ENCODE measurements around the gene NTN3. TPM values are rescaled to one million over a fixed set of nuclear protein-coding genes. Genes with fewer than 3 reads are reported as not detected.

The NTN3 gene
- total and polyA plus RNA-seq, 7 donors: 0.01 to 0.20 (median 0.13) TPM; not detected in 3

DNA sequence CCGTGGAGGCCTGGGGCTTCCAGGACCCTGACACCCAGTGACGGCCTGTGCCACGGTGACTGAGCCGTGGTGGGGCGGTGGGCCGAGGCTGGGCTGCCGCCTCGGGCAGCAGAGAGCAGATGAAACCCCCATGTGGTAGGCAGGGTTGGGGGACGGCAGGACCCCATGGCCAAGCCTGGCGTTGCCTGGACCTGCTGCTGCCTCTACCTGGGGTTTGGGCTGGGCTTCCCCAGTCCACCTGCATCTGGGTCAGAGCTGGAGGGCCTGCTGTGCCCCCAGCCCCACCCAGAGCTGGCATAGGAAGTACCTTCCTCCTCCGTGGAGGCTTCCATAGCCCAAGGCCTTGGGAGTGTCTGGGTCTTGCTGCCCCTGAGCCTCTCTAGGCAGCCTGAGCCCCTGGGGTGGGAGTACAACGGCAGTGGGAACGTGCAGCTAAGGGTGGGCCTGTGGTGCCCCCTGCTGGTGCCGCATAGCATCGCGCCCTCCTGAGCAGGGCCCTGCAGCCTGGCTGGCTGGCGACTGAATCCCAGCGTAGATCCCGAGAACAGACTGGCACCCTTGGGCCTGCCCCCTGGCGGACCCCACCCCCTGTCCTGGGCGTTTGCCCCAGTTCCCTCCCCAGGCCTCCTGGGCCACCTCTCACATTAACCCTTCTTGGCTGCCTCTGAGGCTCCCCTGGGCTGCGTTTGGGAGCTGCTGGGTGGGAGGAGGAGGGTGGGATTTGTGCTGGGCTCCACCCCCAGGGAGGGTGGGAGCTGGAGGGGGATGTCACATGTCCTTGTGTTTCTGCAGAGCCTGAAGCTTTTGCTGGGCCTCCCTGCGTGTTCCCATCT is 30.0 kb downstream of the NTN3 start:
- TF ChIP-seq, protein P1, sequence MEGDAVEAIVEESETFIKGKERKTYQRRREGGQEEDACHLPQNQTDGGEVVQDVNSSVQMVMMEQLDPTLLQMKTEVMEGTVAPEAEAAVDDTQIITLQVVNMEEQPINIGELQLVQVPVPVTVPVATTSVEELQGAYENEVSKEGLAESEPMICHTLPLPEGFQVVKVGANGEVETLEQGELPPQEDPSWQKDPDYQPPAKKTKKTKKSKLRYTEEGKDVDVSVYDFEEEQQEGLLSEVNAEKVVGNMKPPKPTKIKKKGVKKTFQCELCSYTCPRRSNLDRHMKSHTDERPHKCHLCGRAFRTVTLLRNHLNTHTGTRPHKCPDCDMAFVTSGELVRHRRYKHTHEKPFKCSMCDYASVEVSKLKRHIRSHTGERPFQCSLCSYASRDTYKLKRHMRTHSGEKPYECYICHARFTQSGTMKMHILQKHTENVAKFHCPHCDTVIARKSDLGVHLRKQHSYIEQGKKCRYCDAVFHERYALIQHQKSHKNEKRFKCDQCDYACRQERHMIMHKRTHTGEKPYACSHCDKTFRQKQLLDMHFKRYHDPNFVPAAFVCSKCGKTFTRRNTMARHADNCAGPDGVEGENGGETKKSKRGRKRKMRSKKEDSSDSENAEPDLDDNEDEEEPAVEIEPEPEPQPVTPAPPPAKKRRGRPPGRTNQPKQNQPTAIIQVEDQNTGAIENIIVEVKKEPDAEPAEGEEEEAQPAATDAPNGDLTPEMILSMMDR (IDR thresholded peaks at IDR 0.05): peak; percentile 98
- Histone ChIP-seq H3K4me1 (peaks cover 36% of the 10 kb centered on the region), H3K27ac (no peak overlapping the region), H3K36me3 (ENCODE audit: insufficient read depth in 1 of 2, low read depth in 1 of 2) (peaks cover 0 to 12% of the 10 kb centered on the region in 2 donors), H3K9me3 (no peaks in the 10 kb centered on the region), H3K27me3 (ENCODE audit: insufficient read depth in 3 of 3, low read length in 2 of 3) (no peaks in the 10 kb centered on the region), H3K4me3 (peak overlapping the region; percentile 34)
- peak; percentile 84 to 90 (median 86) for ATAC-seq
- intact Hi-C loops (cut with DNase I): loop anchor here (1.0 to 5.0 kb wide), 4 partner anchors 74 to 309 kb away; partner anchors contain the start of genes ABCA3 (in 2 of the 2) and CCNF (in 1 of the 2)
- peak; percentile 82 to 90 for DNase-seq
- WGBS, 3 donors: 41 to 49% (median 41%) methylated on average over 22 to 23 of the region's 23 CpGs

DNA sequence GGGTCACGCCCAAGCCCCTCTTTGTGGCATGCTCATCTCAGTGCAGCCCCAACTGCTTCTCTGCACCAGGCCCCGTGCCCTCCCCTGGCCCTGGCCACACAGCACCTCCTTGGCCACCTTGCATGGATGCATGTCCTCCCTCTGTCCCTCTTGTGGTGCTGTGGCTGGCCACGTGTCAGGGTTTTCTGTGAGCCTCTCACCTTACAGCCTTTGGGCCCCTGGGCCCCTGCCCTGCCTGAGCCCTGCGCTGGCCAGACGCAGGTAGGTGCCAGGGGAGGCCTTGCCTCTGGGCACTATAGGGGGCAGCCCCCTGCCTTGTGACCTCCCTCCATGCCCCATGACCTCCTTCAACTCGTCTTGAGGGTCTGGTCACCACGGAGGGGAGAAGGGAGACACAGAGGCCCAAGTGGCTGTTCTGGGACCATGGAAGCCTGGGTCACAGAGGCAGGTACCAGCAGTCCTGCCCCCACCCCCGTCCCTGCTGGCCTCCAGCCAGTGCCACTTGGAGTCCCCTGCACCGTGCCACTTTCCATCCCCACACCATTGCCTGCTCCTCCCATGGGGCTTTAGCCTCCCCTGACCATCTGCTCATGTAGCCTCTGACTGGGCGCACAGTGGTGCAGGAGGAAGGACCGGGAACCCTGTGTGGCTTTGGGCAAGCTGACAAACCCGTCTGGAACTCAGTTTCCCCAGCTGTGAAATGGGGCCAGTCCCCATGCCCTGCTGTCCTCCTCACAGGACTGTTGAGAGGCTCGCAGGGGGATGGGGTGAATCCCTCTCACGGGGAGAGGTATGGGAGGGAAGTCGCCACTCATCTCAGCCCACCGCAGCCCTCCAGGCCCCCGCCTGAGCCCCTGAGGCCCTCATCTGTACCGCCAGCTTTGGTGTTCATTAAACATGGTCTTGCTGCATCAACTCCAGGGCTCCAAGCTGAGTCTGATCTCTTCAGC is 31.1 kb downstream of the NTN3 start:
- TF ChIP-seq, protein P1 (IDR thresholded peaks at IDR 0.05): no peak
- Histone ChIP-seq H3K4me1 (peaks cover 32% of the 10 kb centered on the region), H3K9me3 (no peaks in the 10 kb centered on the region), H3K27me3 (ENCODE audit: insufficient read depth in 3 of 3, low read length in 2 of 3) (no peaks in the 10 kb centered on the region), H3K36me3 (ENCODE audit: insufficient read depth in 1 of 2, low read depth in 1 of 2) (peaks cover 0 to 5% of the 10 kb centered on the region in 2 donors), H3K4me3 (no peak overlapping the region), H3K27ac (no peak overlapping the region)
- ATAC-seq: no peak
- WGBS, 3 donors: 70 to 81% (median 70%) methylated on average over 17 to 18 of the region's 18 CpGs
- DNase-seq: no peak
- intact Hi-C loops (cut with DNase I): loop anchor here (5.0 kb wide), 3 partner anchors 75 to 310 kb away; partner anchors contain the start of genes ABCA3 (in 1 of the 2) and CCNF (in 1 of the 2)

DNA sequence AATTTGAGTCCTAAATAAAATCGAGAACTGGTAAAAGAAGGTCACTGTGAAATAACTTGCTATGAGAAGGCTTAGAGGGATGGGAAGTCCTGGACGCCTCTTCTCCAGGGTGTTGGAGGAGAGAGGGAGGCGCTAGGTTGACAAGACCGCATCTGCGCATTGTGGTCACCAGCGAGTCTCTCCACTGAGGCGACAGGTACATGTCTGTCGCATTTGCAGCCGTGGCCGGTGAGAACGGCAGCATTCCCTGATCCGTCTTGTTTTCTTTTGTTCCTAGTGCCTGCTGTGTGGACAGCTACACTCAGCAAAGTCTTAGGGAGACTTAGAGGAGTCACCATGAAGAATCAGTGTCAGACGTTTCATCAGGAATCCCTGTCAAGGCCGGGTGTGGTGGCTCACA is 34.6 kb downstream of the NTN3 start:
- H3K4me1 ChIP-seq: peaks cover 8% of the 10 kb centered on the region
- H3K27ac ChIP-seq: no peak overlapping the region
- no peaks in the 10 kb centered on the region for H3K9me3 ChIP-seq
- TF ChIP-seq, protein P1 (IDR thresholded peaks at IDR 0.05): no peak
- DNase-seq: no peak
- H3K27me3 ChIP-seq (ENCODE audit: insufficient read depth in 3 of 3, low read length in 2 of 3): no peaks in the 10 kb centered on the region
- no peak for ATAC-seq
- H3K36me3 ChIP-seq (ENCODE audit: insufficient read depth in 1 of 2, low read depth in 1 of 2): no peaks in the 10 kb centered on the region
- intact Hi-C loops (cut with DNase I): no loop called here
- no peak overlapping the region for H3K4me3 ChIP-seq
- WGBS, 3 donors: 87 to 89% (median 88%) methylated on average over 14 of the region's 14 CpGs

DNA sequence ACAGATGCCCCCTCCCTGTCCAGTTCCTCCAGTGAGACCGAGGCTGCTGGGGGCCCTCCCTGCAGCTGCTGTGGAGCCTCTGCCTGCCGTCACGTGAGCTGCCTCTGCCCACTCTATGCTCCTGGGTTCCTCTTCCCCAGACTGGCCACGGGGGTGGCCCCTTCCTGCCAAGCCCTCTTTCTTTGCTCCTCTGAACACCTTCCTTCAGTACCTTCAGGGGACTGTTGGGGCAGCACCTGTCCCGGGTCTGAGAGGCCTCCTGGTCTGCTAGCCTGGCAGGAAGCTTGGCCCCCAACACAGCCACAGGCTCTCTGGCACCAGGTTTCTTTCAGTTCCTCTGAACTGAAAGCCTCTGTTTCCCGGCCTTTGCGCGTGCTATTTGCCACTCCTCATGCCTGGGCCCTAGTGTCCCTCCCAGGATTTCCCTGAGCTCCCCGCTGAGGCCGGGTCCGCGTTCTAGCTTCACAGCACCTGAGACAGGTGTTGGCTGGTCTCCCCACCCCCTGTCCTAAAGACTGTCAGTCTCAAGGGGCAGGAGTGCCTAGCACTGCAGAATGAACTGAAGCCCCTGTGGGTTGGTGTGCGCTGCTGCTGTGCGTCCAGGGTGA is 36.1 kb downstream of the NTN3 start:
- ATAC-seq (peak in 1 of 4 donors; percentile 16), DNase-seq (no peak)
- Histone ChIP-seq H3K4me3 (no peak overlapping the region), H3K9me3 (no peaks in the 10 kb centered on the region), H3K27ac (no peak overlapping the region), H3K36me3 (ENCODE audit: insufficient read depth in 1 of 2, low read depth in 1 of 2) (no peaks in the 10 kb centered on the region), H3K27me3 (ENCODE audit: insufficient read depth in 3 of 3, low read length in 2 of 3) (no peaks in the 10 kb centered on the region), H3K4me1 (no peaks in the 10 kb centered on the region)
- intact Hi-C loops (cut with DNase I): no loop called here
- WGBS, 3 donors: 84 to 86% (median 85%) methylated on average over 14 of the region's 14 CpGs
- TF ChIP-seq, protein P1 (IDR thresholded peaks at IDR 0.05): no peak
